GM12874 (cell line): ENCODE data around the gene LIPG.

Source experiments
- CTCF ChIP-seq: IDR thresholded peaks from 2 replicates; pipeline ENCODE4 v1.5.1; 2011; ENCODE audit warnings: low read depth, mild to moderate bottlenecking, control low read depth, low read length, moderate library complexity; ENCODE audit not compliant: insufficient read depth

LIPG gene

DNA sequence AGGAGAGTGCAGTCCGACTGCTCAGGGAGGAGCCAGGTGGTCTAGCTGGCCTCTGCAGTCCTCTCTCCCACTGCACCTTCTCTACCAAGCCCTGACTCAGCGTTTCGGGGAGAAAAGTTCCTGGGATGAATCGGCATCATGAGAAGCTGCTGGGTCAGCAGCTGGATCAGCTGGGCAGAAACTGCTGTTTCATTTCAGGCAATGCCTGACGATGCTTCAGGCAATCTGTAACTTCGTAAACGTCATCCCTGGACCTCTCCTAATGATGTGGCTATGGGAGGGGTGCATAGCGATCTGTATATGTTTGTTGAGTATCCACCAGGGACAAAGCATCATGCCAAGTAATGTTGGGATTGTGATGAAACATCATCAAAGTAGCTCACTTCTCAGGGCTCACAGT is 20.7 kb downstream of the LIPG start:
- TF ChIP-seq CTCF: no peak

DNA sequence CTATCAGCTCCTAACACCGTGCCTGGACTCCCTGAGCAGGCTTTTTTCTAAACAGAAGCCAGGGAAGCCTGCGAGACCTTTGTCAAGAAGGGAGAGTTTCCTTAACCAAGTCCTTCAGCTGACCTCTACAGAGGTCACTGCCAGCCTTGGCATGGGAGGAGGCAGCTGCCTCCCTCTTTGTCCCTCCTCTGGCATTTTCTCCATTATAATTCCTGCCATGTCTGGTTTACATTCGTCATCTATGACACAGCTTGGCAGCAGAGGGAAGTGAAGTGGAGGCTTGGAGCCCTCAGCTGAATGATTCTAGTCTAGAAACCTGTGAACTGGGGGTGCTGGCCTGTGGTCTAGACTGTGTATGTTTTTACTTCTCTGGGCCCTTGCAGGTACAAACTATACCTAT is 22.5 kb downstream of the LIPG start:
- no peak for TF ChIP-seq CTCF

DNA sequence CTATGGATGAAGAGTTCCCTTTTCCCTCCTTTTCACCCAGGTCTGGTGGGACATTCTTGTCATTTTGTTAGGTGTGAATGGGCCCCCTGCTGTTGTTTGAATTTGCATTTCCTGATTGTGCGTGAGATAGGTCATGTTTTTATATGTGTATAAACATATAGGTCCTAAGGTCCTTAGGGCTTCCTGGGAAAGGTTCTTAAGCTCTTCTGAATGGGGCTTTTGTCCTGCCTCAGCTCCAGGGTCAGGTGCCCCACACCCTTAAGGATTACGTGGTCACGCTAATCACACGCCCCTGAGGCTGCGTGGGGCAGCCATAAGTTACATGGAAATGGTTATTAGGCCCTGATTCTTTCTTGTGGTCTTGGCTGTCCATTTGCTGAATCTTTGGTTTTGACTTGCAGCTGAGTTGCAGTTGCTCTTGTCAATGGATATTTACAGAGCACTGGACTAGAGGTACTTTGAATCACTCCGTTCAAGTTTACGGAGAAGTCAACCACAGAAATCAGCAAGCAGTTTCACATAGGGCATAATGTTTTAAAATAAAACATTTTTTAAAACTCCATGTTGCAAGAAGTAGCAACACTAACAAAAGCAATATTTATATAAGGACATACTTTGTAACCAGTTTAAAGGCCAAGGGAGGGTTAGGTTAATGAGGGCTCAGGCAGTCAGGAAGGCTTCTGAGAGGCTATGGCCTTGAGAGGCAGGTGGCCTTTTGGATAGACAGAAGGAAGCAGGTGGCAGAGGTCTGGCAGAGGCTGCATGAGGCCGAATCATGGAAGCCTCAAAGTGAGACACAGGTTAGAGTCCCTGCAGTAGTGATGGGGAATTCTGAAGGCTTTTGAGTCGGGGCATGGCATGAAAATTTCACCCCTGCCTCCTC is 24.2 kb downstream of the LIPG start:
- no peak for TF ChIP-seq CTCF

DNA sequence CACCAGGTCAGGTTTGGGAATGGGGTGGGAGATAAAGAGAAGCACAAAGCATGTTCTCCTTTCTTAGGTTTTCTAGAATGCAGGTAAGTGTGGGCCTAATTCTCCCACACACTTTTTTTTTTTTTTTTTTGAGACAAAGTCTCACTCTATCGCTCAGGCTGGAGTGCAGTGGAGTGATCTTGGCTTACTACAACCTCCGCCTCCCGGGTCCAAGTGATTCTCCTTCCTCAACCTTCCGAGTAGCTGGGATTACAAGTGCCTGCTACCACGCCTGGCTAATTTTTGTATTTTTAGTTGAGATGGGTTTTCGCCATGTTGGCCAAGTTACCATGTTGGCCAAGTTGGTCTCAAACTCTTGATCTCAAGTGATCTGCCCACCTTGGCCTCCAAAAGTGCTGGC is 26.3 kb downstream of the LIPG start:
- TF ChIP-seq CTCF: no peak

DNA sequence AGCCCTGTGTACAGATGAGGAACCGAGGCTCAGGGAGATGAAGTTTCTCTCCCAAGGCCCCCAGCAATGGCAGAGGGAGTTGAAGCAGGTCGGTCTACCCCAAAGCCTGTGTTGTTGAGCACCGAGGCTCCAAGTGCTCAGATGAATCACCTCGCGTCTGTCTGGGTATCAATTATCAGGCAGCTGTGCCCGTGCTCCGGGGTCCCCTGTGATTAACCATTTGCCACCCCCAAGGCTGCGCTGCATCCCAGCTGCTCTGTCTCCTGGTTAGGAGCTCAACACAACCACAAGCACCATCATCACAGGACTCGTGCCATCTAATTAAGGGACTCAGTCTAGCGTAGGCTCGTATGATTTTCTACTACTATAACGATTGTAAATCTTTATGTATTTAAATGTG is 27.1 kb downstream of the LIPG start:
- TF ChIP-seq CTCF: no peak

DNA sequence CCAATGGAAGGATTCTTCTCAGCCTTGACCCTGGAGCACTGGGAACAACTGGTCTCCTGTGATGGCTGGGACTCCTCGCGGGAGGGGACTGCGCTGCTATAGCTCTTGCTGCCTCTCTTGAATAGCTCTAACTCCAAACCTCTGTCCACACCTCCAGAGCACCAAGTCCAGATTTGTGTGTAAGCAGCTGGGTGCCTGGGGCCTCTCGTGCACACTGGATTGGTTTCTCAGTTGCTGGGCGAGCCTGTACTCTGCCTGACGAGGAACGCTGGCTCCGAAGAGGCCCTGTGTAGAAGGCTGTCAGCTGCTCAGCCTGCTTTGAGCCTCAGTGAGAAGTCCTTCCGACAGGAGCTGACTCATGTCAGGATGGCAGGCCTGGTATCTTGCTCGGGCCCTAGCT is 28.8 kb downstream of the LIPG start:
- no peak for TF ChIP-seq CTCF

DNA sequence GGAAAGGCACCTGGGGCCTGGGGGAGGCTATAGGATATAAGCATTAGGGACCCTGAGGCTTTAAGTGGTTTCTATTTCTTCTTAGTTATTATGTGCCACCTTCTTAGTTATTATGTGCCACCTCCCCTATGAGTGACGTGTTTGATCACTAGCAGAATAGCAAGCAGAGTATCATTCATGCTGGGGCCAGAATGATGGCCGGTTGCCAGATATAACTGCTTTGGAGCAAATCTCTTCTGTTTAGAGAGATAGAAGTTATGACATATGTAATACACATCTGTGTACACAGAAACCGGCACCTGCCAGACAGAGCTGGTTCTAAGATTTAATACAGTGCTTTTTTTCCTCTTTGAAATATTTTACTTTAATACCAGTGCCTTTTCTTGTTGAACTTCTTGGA is 29.4 kb downstream of the LIPG start:
- TF ChIP-seq CTCF: no peak

- no peak for TF ChIP-seq CTCF
Observed at GRCh38 chr18:49591775-49592174, 29.9 kb downstream of the LIPG start.
